ENCODE measurements around the gene IL17B.
A peak's percentile ranks its signal among the peaks of the same experiment; 100 is the strongest.

IL17B gene

GRCh38 chr5:149353911-149354310, 25.2 kb downstream of the IL17B start:
- no peak for DNase-seq

GRCh38 chr5:149352169-149352568, 26.9 kb downstream of the IL17B start:
- DNase-seq = no peak

- DNase-seq = no peak
These were observed 29.7 kb downstream of the IL17B start for GRCh38 chr5:149349382-149349781.

GRCh38 chr5:149348518-149348917, 30.6 kb downstream of the IL17B start:
- DNase-seq = peak in 1 of 2 donors; percentile 82

DNA sequence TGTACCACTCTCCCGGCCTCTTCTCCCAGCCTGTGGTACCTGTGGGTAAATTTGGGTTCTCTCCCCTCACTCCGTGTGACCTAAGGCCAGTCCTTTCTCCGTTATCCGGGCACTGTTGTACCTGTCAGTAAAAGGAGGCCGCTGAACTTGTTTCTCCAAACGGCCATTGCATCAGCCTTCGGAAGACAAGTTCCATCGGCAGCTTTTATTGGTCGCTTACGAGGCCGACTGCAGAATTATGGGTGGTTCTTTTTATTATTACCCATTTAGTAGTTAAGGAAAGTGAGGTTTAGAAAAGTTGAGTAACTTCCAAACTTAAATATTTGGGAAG, 33.2 kb downstream of the IL17B start:
- DNase-seq = peak in 1 of 2 donors; percentile 30

DNA sequence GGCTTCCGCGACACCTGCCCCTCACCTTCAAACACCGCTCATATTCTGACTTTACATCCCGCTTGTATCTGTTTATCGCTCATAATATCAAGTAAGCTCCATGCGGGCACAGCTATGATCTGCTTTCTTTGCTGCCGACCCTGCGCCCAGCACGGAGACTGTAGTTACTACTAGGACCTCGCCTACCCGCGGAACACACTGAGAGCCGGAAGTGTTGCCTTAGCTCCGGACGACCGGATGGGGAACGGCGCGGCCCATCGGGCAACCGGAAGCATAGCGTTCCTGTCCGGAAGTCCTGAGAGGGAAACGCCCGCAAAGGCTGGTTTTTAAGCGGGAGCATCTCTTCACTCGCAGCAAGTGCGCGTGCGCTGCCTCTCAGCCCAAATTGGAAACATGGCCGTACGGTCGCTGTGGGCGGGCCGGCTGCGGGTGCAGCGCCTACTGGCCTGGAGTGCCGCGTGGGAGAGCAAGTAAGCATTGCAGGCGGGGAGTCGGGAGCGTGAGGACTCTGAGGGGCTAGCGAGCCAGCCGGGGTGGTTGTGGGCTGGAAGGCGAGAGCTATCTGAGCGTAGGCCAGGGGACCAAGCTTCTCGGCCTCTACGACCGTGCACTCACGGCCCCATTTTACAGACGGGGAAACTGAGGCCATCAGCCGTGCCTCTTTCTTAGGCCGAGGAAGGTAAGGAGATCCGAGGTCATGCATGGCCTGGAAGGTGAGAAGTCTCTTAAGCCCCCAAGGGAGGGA, 33.8 kb downstream of the IL17B start, which contains the start of gene GRPEL2:
GRPEL2 (plus strand) TSS at position 353 of the 745 bp plus-strand sequence; CDS start at position 394, 41 bp downstream.
- peak; percentile 92 for DNase-seq

DNA sequence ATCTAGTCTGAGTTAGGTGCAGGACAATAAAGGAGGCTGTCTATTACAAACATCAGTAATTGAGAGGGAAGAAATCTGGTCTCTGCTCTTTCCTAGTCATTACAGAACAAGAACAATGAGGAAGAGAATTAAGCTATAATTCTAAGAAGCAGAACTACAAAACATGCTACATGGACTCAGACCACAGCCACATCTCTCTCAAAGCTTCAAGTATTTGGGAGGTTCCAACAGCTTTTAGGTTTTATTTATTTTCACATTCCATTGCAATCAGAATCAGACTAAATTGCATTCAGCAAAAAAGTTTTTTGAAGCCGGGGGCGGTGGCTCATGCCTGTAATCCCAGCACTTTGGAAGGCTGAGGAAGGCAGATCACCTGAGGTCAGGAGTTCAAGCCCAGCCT, 34.9 kb downstream of the IL17B start:
- DNase-seq = no peak

- DNase-seq = no peak
These were observed 37.2 kb downstream of the IL17B start for GRCh38 chr5:149341876-149342275.

- DNase-seq = no peak
These were observed 38.2 kb downstream of the IL17B start for GRCh38 chr5:149340920-149341319.

DNA sequence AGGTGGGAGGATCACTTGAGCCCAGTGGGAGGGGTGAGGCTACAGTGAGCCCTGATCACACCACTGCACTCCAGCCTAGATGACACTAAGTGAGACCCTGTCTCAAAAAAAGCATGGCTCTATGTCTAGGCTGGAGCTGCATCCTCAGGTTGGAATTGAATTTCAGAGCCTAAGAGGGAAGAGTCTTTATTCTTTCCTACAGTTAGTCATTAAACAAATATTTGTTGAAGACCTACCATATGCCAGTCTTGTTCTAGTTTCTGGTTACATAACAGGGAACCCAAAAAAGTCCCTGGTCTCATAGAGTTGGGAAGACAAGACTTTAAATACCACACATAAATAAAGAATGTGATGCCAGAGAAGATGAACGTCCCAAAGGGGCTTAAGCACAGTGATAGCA, 40.7 kb downstream of the IL17B start:
- no peak for DNase-seq

DNA sequence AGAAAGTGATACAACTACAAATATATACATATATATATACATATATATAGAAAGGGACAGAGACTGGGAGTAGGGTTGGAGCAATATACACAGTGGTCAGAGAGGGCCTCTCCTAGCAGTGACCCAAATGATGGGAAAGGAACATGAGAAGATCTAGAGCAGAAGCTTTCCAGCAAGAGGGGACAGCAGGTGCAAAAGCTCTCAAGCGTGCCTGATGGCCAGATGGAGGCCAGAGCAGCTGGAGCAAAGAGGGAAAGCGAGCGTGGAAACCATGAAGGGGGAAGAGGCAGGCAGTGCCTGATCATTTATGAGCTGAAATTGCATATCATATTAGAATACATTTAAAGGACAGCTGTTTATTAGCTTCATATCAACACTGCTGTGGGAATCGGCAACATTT, 41.4 kb downstream of the IL17B start:
- no peak for DNase-seq

GRCh38 chr5:149333711-149334443, 45.2 kb downstream of the IL17B start:
- no peak for DNase-seq

DNA sequence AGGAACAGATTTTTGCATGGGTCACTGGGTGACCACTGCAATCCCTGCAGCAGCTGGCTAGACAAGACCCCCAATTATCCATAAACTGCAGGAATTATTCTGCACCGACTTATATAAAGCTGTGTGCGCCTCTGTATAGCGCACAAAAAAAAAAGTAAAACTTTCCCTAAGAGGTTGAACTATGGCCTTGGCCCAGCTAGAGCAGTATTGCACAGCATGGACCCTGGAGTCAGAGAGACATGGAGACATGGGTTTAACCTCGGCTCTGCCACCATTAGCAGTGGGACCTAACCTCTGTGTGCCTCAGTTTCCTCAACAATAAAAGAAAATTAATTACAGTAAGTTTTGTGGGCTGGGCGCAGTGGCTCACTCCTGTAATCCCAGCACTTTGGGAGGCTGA, 50.9 kb downstream of the IL17B start:
- DNase-seq = no peak

- no peak for DNase-seq
These were observed 52.5 kb downstream of the IL17B start for GRCh38 chr5:149326611-149327010.

GRCh38 chr5:149325894-149326293, 53.2 kb downstream of the IL17B start:
- no peak for DNase-seq

DNA sequence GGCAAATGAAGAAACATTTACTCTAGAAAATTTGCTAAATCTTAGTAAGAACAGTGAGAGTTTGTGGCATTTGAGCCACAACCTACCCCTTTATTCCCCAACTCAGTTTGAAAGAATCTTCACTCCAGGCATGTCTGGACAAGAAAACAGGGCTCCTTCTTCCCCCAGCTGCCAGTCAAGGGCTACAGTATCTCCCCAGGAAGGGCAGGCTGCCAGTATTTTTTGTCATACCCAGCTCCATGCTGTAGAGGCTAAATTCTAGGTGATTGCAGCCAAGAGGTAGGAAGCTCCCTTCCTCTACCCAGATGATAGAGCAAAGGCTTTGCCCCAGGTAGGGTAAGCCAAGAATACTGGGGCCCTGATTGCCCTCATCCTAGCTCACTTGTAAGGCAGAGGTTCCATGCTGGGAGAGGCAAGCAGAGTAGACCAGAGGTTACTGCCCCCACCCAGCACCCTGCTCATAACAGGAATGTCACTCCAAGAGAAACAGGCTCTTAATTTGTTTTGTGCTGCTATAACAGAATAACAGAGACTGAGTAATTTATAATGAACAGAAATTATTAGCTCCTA, 53.8 kb downstream of the IL17B start:
- no peak for DNase-seq

GRCh38 chr5:149324641-149325040, 54.5 kb downstream of the IL17B start:
- no peak for DNase-seq
